Measurements from ENCODE around the gene PAN3. TPM values are rescaled to one million over a fixed set of nuclear protein-coding genes. Genes with fewer than 3 reads are reported as not detected.

The PAN3 gene
- total RNA-seq, 1 donor from 2014 or later = 28.3 TPM

GRCh38 chr13:28093881-28094280 is 44.5 kb upstream of the PAN3 start:
- H2AFZ ChIP-seq (ENCODE audit: low read depth, low read length) = no peak overlapping the region
- H3K4me3 Mint-ChIP-seq (ENCODE audit: unreplicated experiment) = no peak overlapping the region
- H3K9ac ChIP-seq (ENCODE audit: low read length) = no peak overlapping the region
- no peaks in the 10 kb centered on the region for H3K4me1 Mint-ChIP-seq (ENCODE audit: low read depth, unreplicated experiment)
- H3K4me1 ChIP-seq (ENCODE audit: insufficient read depth, low read length) = no peaks in the 10 kb centered on the region
- no peak for DNase-seq (ENCODE audit: low read depth)
- H3K27me3 Mint-ChIP-seq (ENCODE audit: low read depth, unreplicated experiment) = peaks cover 31% of the 10 kb centered on the region
- H4K20me1 ChIP-seq (ENCODE audit: insufficient read depth, low read length) = no peaks in the 10 kb centered on the region
- H3K9me3 Mint-ChIP-seq (ENCODE audit: unreplicated experiment) = peaks cover 3% of the 10 kb centered on the region
- H3K79me2 ChIP-seq (ENCODE audit: insufficient read depth, low read length) = no peaks in the 10 kb centered on the region
- no peak overlapping the region for H3K27ac ChIP-seq (ENCODE audit: low read depth, low read length)
- peaks cover 11% of the 10 kb centered on the region for H3K27me3 ChIP-seq (ENCODE audit: insufficient read depth, low read length)
- H3K9me3 ChIP-seq (ENCODE audit: insufficient read depth, low read depth, low read length) = no peaks in the 10 kb centered on the region
- TF ChIP-seq CTCF (IDR thresholded peaks at IDR 0.05; ENCODE audit: insufficient read depth, low read depth, low read length) (no peak), EZH2 (IDR thresholded peaks at IDR 0.05; ENCODE audit: insufficient read depth, low read length) (no peak)
- H3K36me3 ChIP-seq (ENCODE audit: insufficient read depth, low read length) = no peaks in the 10 kb centered on the region
- no peaks in the 10 kb centered on the region for H3K36me3 Mint-ChIP-seq (ENCODE audit: low read depth, unreplicated experiment)
- no peak overlapping the region for H3K4me3 ChIP-seq (ENCODE audit: insufficient read depth, low read depth, low read length)
- no peak for FAIRE-seq
- no peak overlapping the region for H3K27ac Mint-ChIP-seq (ENCODE audit: unreplicated experiment)
- no peak overlapping the region for H3K4me2 ChIP-seq (ENCODE audit: low read length)

GRCh38 chr13:28094306-28094705 is 44.0 kb upstream of the PAN3 start:
- peaks cover 4% of the 10 kb centered on the region for H3K9me3 Mint-ChIP-seq (ENCODE audit: unreplicated experiment)
- no peak overlapping the region for H3K27ac Mint-ChIP-seq (ENCODE audit: unreplicated experiment)
- no peak for FAIRE-seq
- no peaks in the 10 kb centered on the region for H3K79me2 ChIP-seq (ENCODE audit: insufficient read depth, low read length)
- no peaks in the 10 kb centered on the region for H3K4me1 ChIP-seq (ENCODE audit: insufficient read depth, low read length)
- no peaks in the 10 kb centered on the region for H3K36me3 Mint-ChIP-seq (ENCODE audit: low read depth, unreplicated experiment)
- no peak overlapping the region for H2AFZ ChIP-seq (ENCODE audit: low read depth, low read length)
- H3K27ac ChIP-seq (ENCODE audit: low read depth, low read length) = no peak overlapping the region
- no peak for DNase-seq (ENCODE audit: low read depth)
- H3K9me3 ChIP-seq (ENCODE audit: insufficient read depth, low read depth, low read length) = no peaks in the 10 kb centered on the region
- no peak overlapping the region for H3K9ac ChIP-seq (ENCODE audit: low read length)
- H3K27me3 ChIP-seq (ENCODE audit: insufficient read depth, low read length) = peaks cover 16% of the 10 kb centered on the region
- H3K4me1 Mint-ChIP-seq (ENCODE audit: low read depth, unreplicated experiment) = no peaks in the 10 kb centered on the region
- H4K20me1 ChIP-seq (ENCODE audit: insufficient read depth, low read length) = no peaks in the 10 kb centered on the region
- TF ChIP-seq EZH2 (IDR thresholded peaks at IDR 0.05; ENCODE audit: insufficient read depth, low read length) (no peak), CTCF (IDR thresholded peaks at IDR 0.05; ENCODE audit: insufficient read depth, low read depth, low read length) (no peak)
- H3K4me2 ChIP-seq (ENCODE audit: low read length) = no peak overlapping the region
- no peaks in the 10 kb centered on the region for H3K36me3 ChIP-seq (ENCODE audit: insufficient read depth, low read length)
- no peak overlapping the region for H3K4me3 ChIP-seq (ENCODE audit: insufficient read depth, low read depth, low read length)
- peaks cover 34% of the 10 kb centered on the region for H3K27me3 Mint-ChIP-seq (ENCODE audit: low read depth, unreplicated experiment)
- H3K4me3 Mint-ChIP-seq (ENCODE audit: unreplicated experiment) = no peak overlapping the region

GRCh38 chr13:28097503-28097902 is 40.8 kb upstream of the PAN3 start:
- H3K4me1 Mint-ChIP-seq (ENCODE audit: low read depth, unreplicated experiment) = no peaks in the 10 kb centered on the region
- no peak overlapping the region for H3K27ac ChIP-seq (ENCODE audit: low read depth, low read length)
- H3K36me3 ChIP-seq (ENCODE audit: insufficient read depth, low read length) = no peaks in the 10 kb centered on the region
- peaks cover 48% of the 10 kb centered on the region for H3K27me3 Mint-ChIP-seq (ENCODE audit: low read depth, unreplicated experiment)
- no peaks in the 10 kb centered on the region for H3K4me1 ChIP-seq (ENCODE audit: insufficient read depth, low read length)
- H3K36me3 Mint-ChIP-seq (ENCODE audit: low read depth, unreplicated experiment) = no peaks in the 10 kb centered on the region
- DNase-seq (ENCODE audit: low read depth) (no peak), FAIRE-seq (no peak)
- H3K9me3 Mint-ChIP-seq (ENCODE audit: unreplicated experiment) = peaks cover 4% of the 10 kb centered on the region
- H3K4me3 Mint-ChIP-seq (ENCODE audit: unreplicated experiment) = no peak overlapping the region
- H3K4me2 ChIP-seq (ENCODE audit: low read length) = no peak overlapping the region
- no peaks in the 10 kb centered on the region for H4K20me1 ChIP-seq (ENCODE audit: insufficient read depth, low read length)
- no peaks in the 10 kb centered on the region for H3K9me3 ChIP-seq (ENCODE audit: insufficient read depth, low read depth, low read length)
- no peak overlapping the region for H3K4me3 ChIP-seq (ENCODE audit: insufficient read depth, low read depth, low read length)
- no peak overlapping the region for H2AFZ ChIP-seq (ENCODE audit: low read depth, low read length)
- no peaks in the 10 kb centered on the region for H3K79me2 ChIP-seq (ENCODE audit: insufficient read depth, low read length)
- no peak overlapping the region for H3K27ac Mint-ChIP-seq (ENCODE audit: unreplicated experiment)
- peaks cover 38% of the 10 kb centered on the region for H3K27me3 ChIP-seq (ENCODE audit: insufficient read depth, low read length)
- TF ChIP-seq CTCF (IDR thresholded peaks at IDR 0.05; ENCODE audit: insufficient read depth, low read depth, low read length) (no peak), EZH2 (IDR thresholded peaks at IDR 0.05; ENCODE audit: insufficient read depth, low read length) (no peak)
- H3K9ac ChIP-seq (ENCODE audit: low read length) = no peak overlapping the region

Data from astrocyte (in vitro differentiated cells and primary cell).